ENCODE data around the gene KLRK1. TPM values are rescaled to one million over a fixed set of nuclear protein-coding genes. Genes with fewer than 3 reads are reported as not detected.
A peak's percentile ranks its signal among the peaks of the same experiment; 100 is the strongest.
"Not testable (repeated sequence)": the region's sequence is repeated elsewhere in the genome, so short reads cannot be mapped to it uniquely, and the experiment has no call there.

The KLRK1 gene
- total and polyA plus RNA-seq, 7 experiments from 2014 or later, result 0.15 to 75.2 (median 4.1) TPM

- H3K4me3 ChIP-seq (ENCODE audit: low read length); CTCF ChIA-PET; H3K9me3 Mint-ChIP-seq; H3K27me3 Mint-ChIP-seq; H3K4me1 ChIP-seq (ENCODE audit: control insufficient read depth in 2 of 2, insufficient read depth in 2 of 2, low read length in 2 of 2); H3K36me3 ChIP-seq (ENCODE audit: control insufficient read depth in 2 of 3, insufficient read depth in 3 of 3, low read length in 3 of 3); DNase-seq; H3K36me3 Mint-ChIP-seq; H3K27ac Mint-ChIP-seq; ATAC-seq; POLR2A ChIA-PET; H3K27ac ChIP-seq (ENCODE audit: low read depth, low read length); intact Hi-C loops (cut with micrococcal nuclease); H3K4me1 Mint-ChIP-seq; H3K9me3 ChIP-seq (ENCODE audit: control insufficient read depth in 2 of 3, low read length in 3 of 3); H3K27me3 ChIP-seq (ENCODE audit: control insufficient read depth in 2 of 2, insufficient read depth in 2 of 2, low read length in 2 of 2): not testable (repeated sequence)
- peak within 1 kb of the TSS in 1 of 10 donors; percentile 62 for H3K4me3 Mint-ChIP-seq
Observed at GRCh38 chr12:10420334-10420733, 30.5 kb upstream of the KLRK1 start, which contains the start of gene KLRC3. KLRC3 (minus strand) TSS chr12:10420595; CDS start chr12:10420550, 45 bp downstream.

- POLR2A ChIA-PET, result no interaction called here
- Mint-ChIP-seq H3K27ac (no peak within 1 kb of the TSS), H3K4me1 (no peaks in the 10 kb centered on the region), H3K9me3 (peaks cover 0 to 2% (median 0%) of the 10 kb centered on the region in 11 donors), H3K27me3 (peaks cover 0 to 27% (median 7%) of the 10 kb centered on the region in 5 donors), H3K4me3 (peak within 1 kb of the TSS in 1 of 10 donors; percentile 49), H3K36me3 (no peaks in the 10 kb centered on the region)
- H3K4me3 ChIP-seq (ENCODE audit: low read length), result peak within 1 kb of the TSS; percentile 19
- no peaks in the 10 kb centered on the region for H3K36me3 ChIP-seq (ENCODE audit: control insufficient read depth in 2 of 3, insufficient read depth in 3 of 3, low read length in 3 of 3)
- H3K27ac ChIP-seq (ENCODE audit: low read depth, low read length), result no peak within 1 kb of the TSS
- no peaks in the 10 kb centered on the region for H3K27me3 ChIP-seq (ENCODE audit: control insufficient read depth in 2 of 2, insufficient read depth in 2 of 2, low read length in 2 of 2)
- H3K9me3 ChIP-seq (ENCODE audit: control insufficient read depth in 2 of 3, low read length in 3 of 3), result no peaks in the 10 kb centered on the region
- DNase-seq (no peak), ATAC-seq (peak; percentile 57)
- H3K4me1 ChIP-seq (ENCODE audit: control insufficient read depth in 2 of 2, insufficient read depth in 2 of 2, low read length in 2 of 2), result peaks cover 0 to 10% of the 10 kb centered on the region in 2 donors
- CTCF ChIA-PET, result no interaction called here
- intact Hi-C loops (cut with micrococcal nuclease), result no loop called here
Observed at GRCh38 chr12:10409392-10409791, 19.6 kb upstream of the KLRK1 start, which contains the start of gene KLRC4. KLRC4 (minus strand) TSS chr12:10409757; CDS start chr12:10409575, 182 bp downstream.

GRCh38 chr12:10408842-10409241, 19.0 kb upstream of the KLRK1 start:
- peaks cover 0 to 2% (median 0%) of the 10 kb centered on the region in 11 donors for H3K9me3 Mint-ChIP-seq
- H3K27ac Mint-ChIP-seq, result no peak overlapping the region
- no peaks in the 10 kb centered on the region for H3K27me3 ChIP-seq (ENCODE audit: control insufficient read depth in 2 of 2, insufficient read depth in 2 of 2, low read length in 2 of 2)
- intact Hi-C loops (cut with micrococcal nuclease), result no loop called here
- H3K9me3 ChIP-seq (ENCODE audit: control insufficient read depth in 2 of 3, low read length in 3 of 3), result no peaks in the 10 kb centered on the region
- ChIA-PET POLR2A (no interaction called here), CTCF (no interaction called here)
- H3K27me3 Mint-ChIP-seq, result peaks cover 0 to 27% (median 7%) of the 10 kb centered on the region in 5 donors
- H3K4me3 ChIP-seq (ENCODE audit: low read length), result peak overlapping the region; percentile 19
- H3K27ac ChIP-seq (ENCODE audit: low read depth, low read length), result no peak overlapping the region
- no peaks in the 10 kb centered on the region for H3K36me3 ChIP-seq (ENCODE audit: control insufficient read depth in 2 of 3, insufficient read depth in 3 of 3, low read length in 3 of 3)
- H3K36me3 Mint-ChIP-seq, result no peaks in the 10 kb centered on the region
- H3K4me1 ChIP-seq (ENCODE audit: control insufficient read depth in 2 of 2, insufficient read depth in 2 of 2, low read length in 2 of 2), result peaks cover 0 to 10% of the 10 kb centered on the region in 2 donors
- H3K4me3 Mint-ChIP-seq, result peak overlapping the region in 1 of 10 donors; percentile 49
- no peaks in the 10 kb centered on the region for H3K4me1 Mint-ChIP-seq
- ATAC-seq (no peak), DNase-seq (no peak)

- peaks cover 0 to 10% of the 10 kb centered on the region in 2 donors for H3K4me1 ChIP-seq (ENCODE audit: control insufficient read depth in 2 of 2, insufficient read depth in 2 of 2, low read length in 2 of 2)
- H3K4me1 Mint-ChIP-seq, result no peaks in the 10 kb centered on the region
- peak; percentile 72 for ATAC-seq
- peak overlapping the region; percentile 47 for H3K4me3 ChIP-seq (ENCODE audit: low read length)
- intact Hi-C loops (cut with micrococcal nuclease), result no loop called here
- CTCF ChIA-PET, result no interaction called here
- DNase-seq, result no peak
- no peaks in the 10 kb centered on the region for H3K36me3 ChIP-seq (ENCODE audit: control insufficient read depth in 2 of 3, insufficient read depth in 3 of 3, low read length in 3 of 3)
- no peaks in the 10 kb centered on the region for H3K36me3 Mint-ChIP-seq
- peaks cover 0 to 24% (median 11%) of the 10 kb centered on the region in 5 donors for H3K27me3 Mint-ChIP-seq
- H3K27me3 ChIP-seq (ENCODE audit: control insufficient read depth in 2 of 2, insufficient read depth in 2 of 2, low read length in 2 of 2), result no peaks in the 10 kb centered on the region
- H3K4me3 Mint-ChIP-seq, result peak overlapping the region in 1 of 10 donors; percentile 80
- no peak overlapping the region for H3K27ac Mint-ChIP-seq
- H3K9me3 ChIP-seq (ENCODE audit: control insufficient read depth in 2 of 3, low read length in 3 of 3), result no peaks in the 10 kb centered on the region
- peaks cover 0 to 2% (median 0%) of the 10 kb centered on the region in 11 donors for H3K9me3 Mint-ChIP-seq
- POLR2A ChIA-PET, result no interaction called here
- H3K27ac ChIP-seq (ENCODE audit: low read depth, low read length), result no peak overlapping the region
Observed at GRCh38 chr12:10406725-10407124, 16.9 kb upstream of the KLRK1 start.

GRCh38 chr12:10405294-10405693, 15.5 kb upstream of the KLRK1 start:
- Mint-ChIP-seq H3K4me3 (no peak overlapping the region), H3K4me1 (peaks cover 0 to 2% (median 0%) of the 10 kb centered on the region in 7 donors), H3K27me3 (peaks cover 2 to 31% (median 18%) of the 10 kb centered on the region in 5 donors), H3K9me3 (peaks cover 0 to 2% (median 0%) of the 10 kb centered on the region in 11 donors), H3K27ac (no peak overlapping the region), H3K36me3 (no peaks in the 10 kb centered on the region)
- no peak for DNase-seq
- intact Hi-C loops (cut with micrococcal nuclease), result no loop called here
- Histone ChIP-seq H3K27ac (ENCODE audit: low read depth, low read length) (no peak overlapping the region), H3K27me3 (ENCODE audit: control insufficient read depth in 2 of 2, insufficient read depth in 2 of 2, low read length in 2 of 2) (no peaks in the 10 kb centered on the region), H3K4me1 (ENCODE audit: control insufficient read depth in 2 of 2, insufficient read depth in 2 of 2, low read length in 2 of 2) (peaks cover 0 to 8% of the 10 kb centered on the region in 2 donors), H3K4me3 (ENCODE audit: low read length) (peak overlapping the region; percentile 1), H3K36me3 (ENCODE audit: control insufficient read depth in 2 of 3, insufficient read depth in 3 of 3, low read length in 3 of 3) (no peaks in the 10 kb centered on the region), H3K9me3 (ENCODE audit: control insufficient read depth in 2 of 3, low read length in 3 of 3) (no peaks in the 10 kb centered on the region)
- no peak for ATAC-seq
- ChIA-PET CTCF (no interaction called here), POLR2A (no interaction called here)

GRCh38 chr12:10404798-10405197, 15.0 kb upstream of the KLRK1 start:
- CTCF ChIA-PET, result no interaction called here
- H3K4me1 ChIP-seq (ENCODE audit: control insufficient read depth in 2 of 2, insufficient read depth in 2 of 2, low read length in 2 of 2), result peaks cover 0 to 11% of the 10 kb centered on the region in 2 donors
- Mint-ChIP-seq H3K4me3 (no peak overlapping the region), H3K36me3 (no peaks in the 10 kb centered on the region), H3K4me1 (peaks cover 0 to 4% (median 0%) of the 10 kb centered on the region in 7 donors), H3K27ac (no peak overlapping the region), H3K27me3 (peaks cover 5 to 35% (median 18%) of the 10 kb centered on the region in 5 donors), H3K9me3 (peaks cover 0 to 2% (median 0%) of the 10 kb centered on the region in 11 donors)
- no peak for DNase-seq
- intact Hi-C loops (cut with micrococcal nuclease), result no loop called here
- H3K9me3 ChIP-seq (ENCODE audit: control insufficient read depth in 2 of 3, low read length in 3 of 3), result no peaks in the 10 kb centered on the region
- no peak for ATAC-seq
- no peaks in the 10 kb centered on the region for H3K36me3 ChIP-seq (ENCODE audit: control insufficient read depth in 2 of 3, insufficient read depth in 3 of 3, low read length in 3 of 3)
- no peak overlapping the region for H3K27ac ChIP-seq (ENCODE audit: low read depth, low read length)
- H3K4me3 ChIP-seq (ENCODE audit: low read length), result peak overlapping the region; percentile 5
- POLR2A ChIA-PET, result no interaction called here
- H3K27me3 ChIP-seq (ENCODE audit: control insufficient read depth in 2 of 2, insufficient read depth in 2 of 2, low read length in 2 of 2), result no peaks in the 10 kb centered on the region

GRCh38 chr12:10400829-10401228, 11.0 kb upstream of the KLRK1 start:
- H3K36me3 Mint-ChIP-seq, result no peaks in the 10 kb centered on the region
- peaks cover 5 to 23% (median 21%) of the 10 kb centered on the region in 5 donors for H3K27me3 Mint-ChIP-seq
- ChIA-PET POLR2A (no interaction called here), CTCF (no interaction called here)
- Histone ChIP-seq H3K36me3 (ENCODE audit: control insufficient read depth in 2 of 3, insufficient read depth in 3 of 3, low read length in 3 of 3) (no peaks in the 10 kb centered on the region), H3K4me3 (ENCODE audit: low read length) (no peak overlapping the region), H3K27me3 (ENCODE audit: control insufficient read depth in 2 of 2, insufficient read depth in 2 of 2, low read length in 2 of 2) (no peaks in the 10 kb centered on the region), H3K4me1 (ENCODE audit: control insufficient read depth in 2 of 2, insufficient read depth in 2 of 2, low read length in 2 of 2) (peaks cover 0 to 31% of the 10 kb centered on the region in 2 donors), H3K9me3 (ENCODE audit: control insufficient read depth in 2 of 3, low read length in 3 of 3) (no peaks in the 10 kb centered on the region), H3K27ac (ENCODE audit: low read depth, low read length) (no peak overlapping the region)
- H3K9me3 Mint-ChIP-seq, result peaks cover 0 to 4% (median 0%) of the 10 kb centered on the region in 11 donors
- H3K4me3 Mint-ChIP-seq, result no peak overlapping the region
- intact Hi-C loops (cut with micrococcal nuclease), result no loop called here
- ATAC-seq (no peak), DNase-seq (no peak)
- no peak overlapping the region for H3K27ac Mint-ChIP-seq
- peaks cover 0 to 5% (median 0%) of the 10 kb centered on the region in 7 donors for H3K4me1 Mint-ChIP-seq
